HG03354 (cell line): ENCODE measurements around the gene SFXN5.

Source experiments
- ATAC-seq: cut with Tn5 transposase; IDR thresholded peaks from one replicate; pipeline ENCODE4 v1.9.1; 2021; ENCODE audit warnings: mild to moderate bottlenecking; ENCODE audit not compliant: unreplicated experiment, poor library complexity, severe bottlenecking

The SFXN5 gene

GRCh38 chr2:73031095-73031678 is 40.3 kb downstream of the SFXN5 start:
- ATAC-seq, result no peak

- ATAC-seq, result no peak
Observed at GRCh38 chr2:73028841-73029240, 42.7 kb downstream of the SFXN5 start.

- no peak for ATAC-seq
Observed at GRCh38 chr2:73027340-73027739, 44.2 kb downstream of the SFXN5 start.

GRCh38 chr2:73023497-73023896 is 48.0 kb downstream of the SFXN5 start:
- ATAC-seq, result no peak

GRCh38 chr2:73022024-73022568 is 49.4 kb downstream of the SFXN5 start:
- ATAC-seq, result no peak

GRCh38 chr2:73021371-73022010 is 50.0 kb downstream of the SFXN5 start:
- ATAC-seq, result no peak

- ATAC-seq, result no peak
Observed at GRCh38 chr2:73020657-73021370, 50.7 kb downstream of the SFXN5 start.

- ATAC-seq, result no peak
Observed at GRCh38 chr2:73020306-73020656, 51.2 kb downstream of the SFXN5 start.

GRCh38 chr2:73018188-73018825 is 53.2 kb downstream of the SFXN5 start:
- no peak for ATAC-seq

GRCh38 chr2:73013936-73014335 is 57.6 kb downstream of the SFXN5 start:
- ATAC-seq, result no peak

GRCh38 chr2:73009177-73009839 is 62.2 kb downstream of the SFXN5 start:
- no peak for ATAC-seq

GRCh38 chr2:73008766-73009135 is 62.8 kb downstream of the SFXN5 start:
- no peak for ATAC-seq

- ATAC-seq, result no peak
Observed at GRCh38 chr2:73007991-73008765, 63.3 kb downstream of the SFXN5 start.

GRCh38 chr2:73006969-73007710 is 64.4 kb downstream of the SFXN5 start:
- ATAC-seq, result no peak

- ATAC-seq, result no peak
Observed at GRCh38 chr2:73004889-73005596, 66.5 kb downstream of the SFXN5 start.

GRCh38 chr2:73004466-73004865 is 67.0 kb downstream of the SFXN5 start:
- ATAC-seq, result no peak

GRCh38 chr2:73003027-73003426 is 68.5 kb downstream of the SFXN5 start:
- no peak for ATAC-seq
